H1 (cell line): Measurements from ENCODE around the gene PTPRCAP. TPM values are rescaled to one million over a fixed set of nuclear protein-coding genes. Genes with fewer than 3 reads are reported as not detected.

Experiments
- CTCF ChIA-PET: fragments of 300-600 bp; sonication (Branson Sonifier 250); formaldehyde crosslinking; loops from one replicate; lab custom pipeline; 2021; ENCODE audit not compliant: partially characterized antibody; lab: Charles Lee
- POLR2A ChIA-PET: fragments of 300-600 bp; sonication (Branson Sonifier 250); formaldehyde crosslinking; loops from one replicate; lab custom pipeline; 2021; ENCODE audit warnings: inconsistent platforms; ENCODE audit not compliant: partially characterized antibody; lab: Charles Lee
- DNase-seq, 2 experiments: peaks; one replicate each; pipeline versions ENCODE4 v3.0.0 to v3.0.0-alpha.2; 2010 to 2022; ENCODE audit warnings: low spot score in 2 of 2, low read depth in 1 of 2, mixed read lengths in 1 of 2
- FAIRE-seq: peaks from 2 replicates; lab custom pipeline; 2011; peaks lifted over from hg19 to GRCh38; lab: Jason Lieb, UNC
- H2AFZ ChIP-seq: 2 replicates; pipeline ENCODE4 v1.8.1; 2012; ENCODE audit warnings: low read length, inconsistent platforms
- H2AK5ac ChIP-seq: 2 replicates; pipeline ENCODE4 v1.6.1; 2013; ENCODE audit warnings: low read depth, low read length
- H2BK120ac ChIP-seq: replicated peaks from 2 replicates; pipeline ENCODE3; 2013; ENCODE audit warnings: low read depth, low read length, inconsistent platforms
- H2BK12ac ChIP-seq: 2 replicates; pipeline ENCODE4 v1.6.1; 2013; ENCODE audit warnings: low read depth, low read length
- H2BK15ac ChIP-seq: 2 replicates; pipeline ENCODE4 v1.6.1; 2013; ENCODE audit warnings: low read length
- H2BK20ac ChIP-seq: 2 replicates; pipeline ENCODE4 v1.6.1; 2013; ENCODE audit warnings: low read length
- H2BK5ac ChIP-seq: 2 replicates; pipeline ENCODE4 v1.6.1; 2013; ENCODE audit warnings: low read depth, low read length
- H3K14ac ChIP-seq: 2 replicates; pipeline ENCODE4 v1.6.1; 2013; ENCODE audit warnings: inconsistent platforms; ENCODE audit not compliant: insufficient read length
- H3K18ac ChIP-seq: 2 replicates; pipeline ENCODE4 v1.6.1; 2013; ENCODE audit warnings: low read length; ENCODE audit errors: extremely low read depth
- H3K23ac ChIP-seq: 2 replicates; pipeline ENCODE4 v1.6.1; 2013; ENCODE audit warnings: inconsistent platforms; ENCODE audit not compliant: insufficient read length
- H3K23me2 ChIP-seq: 2 replicates; pipeline ENCODE4 v1.6.1; 2013; ENCODE audit warnings: low read depth, low read length
- H3K27ac ChIP-seq: 2 replicates; pipeline ENCODE4 v1.6.1; 2011; ENCODE audit warnings: low read depth, low read length, inconsistent platforms
- H3K27me3 ChIP-seq, 4 experiments: replicated peaks in 1 of 4; 1 replicate in 1 of 4; 2 replicates in 3 of 4; pipeline versions ENCODE4 v1.6.1 to v1.8.1; 2011 to 2013; ENCODE audit warnings: low read length in 3 of 4, mild to moderate bottlenecking in 3 of 4, inconsistent platforms in 2 of 4, mixed read lengths in 2 of 4, moderate library complexity in 1 of 4; ENCODE audit not compliant: control insufficient read depth in 3 of 4, insufficient read depth in 3 of 4; ENCODE audit errors: extremely low read depth in 1 of 4
- H3K36me3 ChIP-seq, 4 experiments: 2 replicates each; pipeline versions ENCODE4 v1.6.1 to v1.8.1; 2011 to 2013; ENCODE audit warnings: mild to moderate bottlenecking in 4 of 4, low read length in 3 of 4, moderate library complexity in 2 of 4, control low read depth in 1 of 4, inconsistent platforms in 1 of 4; ENCODE audit not compliant: insufficient read depth in 4 of 4, control insufficient read depth in 2 of 4
- H3K4ac ChIP-seq: replicated peaks from 2 replicates; pipeline ENCODE3; 2013; ENCODE audit warnings: low read length, low read depth, mixed read lengths, inconsistent platforms; ENCODE audit not compliant: insufficient read length
- H3K4me1 ChIP-seq, 4 experiments: replicated peaks in 1 of 4; 1 replicate in 1 of 4; 2 replicates in 3 of 4; pipeline versions ENCODE4 v1.6.1 to v1.8.1; 2011 to 2013; ENCODE audit warnings: low read length in 3 of 4, inconsistent platforms in 2 of 4, mixed read lengths in 1 of 4; ENCODE audit not compliant: insufficient read depth in 4 of 4, control insufficient read depth in 3 of 4
- H3K4me2 ChIP-seq, 2 experiments: 2 replicates each; pipeline versions ENCODE4 v1.6.1 to v1.8.1; 2011 to 2013; ENCODE audit warnings: low read depth in 2 of 2, low read length in 2 of 2, control low read depth in 1 of 2, inconsistent platforms in 1 of 2, mild to moderate bottlenecking in 1 of 2; ENCODE audit not compliant: insufficient read depth in 1 of 2
- H3K4me3 ChIP-seq, 4 experiments: fragments of 200-600, 300-600 bp in 1 of 4; sonication (generic), shearing (Covaris generic), sonication (Bioruptor Twin) in 1 of 4; 2 replicates each; pipeline versions ENCODE4 v1.5.1 to v1.8.1; 2011 to 2016; ENCODE audit warnings: low read length in 4 of 4, low read depth in 3 of 4, control low read depth in 2 of 4, inconsistent platforms in 2 of 4, mild to moderate bottlenecking in 2 of 4, mixed read lengths in 1 of 4, moderate library complexity in 1 of 4; ENCODE audit not compliant: insufficient read depth in 2 of 4; ENCODE audit errors: extremely low read depth in 1 of 4
- H3K56ac ChIP-seq: replicated peaks from 2 replicates; pipeline ENCODE3; 2013; ENCODE audit warnings: low read depth, mild to moderate bottlenecking, mixed read lengths, low read length, inconsistent platforms; ENCODE audit not compliant: insufficient read length
- H3K79me1 ChIP-seq: 2 replicates; pipeline ENCODE4 v1.6.1; 2013; ENCODE audit warnings: low read depth, low read length, control low read depth
- H3K79me2 ChIP-seq, 2 experiments: 2 replicates each; pipeline versions ENCODE4 v1.6.1 to v1.8.1; 2012 to 2013; ENCODE audit warnings: low read length in 2 of 2, mild to moderate bottlenecking in 2 of 2, inconsistent platforms in 1 of 2; ENCODE audit not compliant: insufficient read depth in 2 of 2, control insufficient read depth in 1 of 2
- H3K9ac ChIP-seq, 4 experiments: replicated peaks in 1 of 4; 1 replicate in 1 of 4; 2 replicates in 3 of 4; pipeline versions ENCODE4 v1.6.1 to v1.8.1; 2011 to 2013; ENCODE audit warnings: low read depth in 3 of 4, low read length in 3 of 4, control low read depth in 2 of 4, mild to moderate bottlenecking in 2 of 4, moderate library complexity in 2 of 4, inconsistent platforms in 1 of 4; ENCODE audit errors: extremely low read depth in 1 of 4
- H3K9me3 ChIP-seq, 2 experiments: 2 replicates each; pipeline versions ENCODE4 v1.6.1 to v1.8.1; 2012 to 2013; ENCODE audit warnings: mild to moderate bottlenecking in 2 of 2, moderate library complexity in 2 of 2, control low read depth in 1 of 2, inconsistent platforms in 1 of 2, low read depth in 1 of 2, low read length in 1 of 2, mixed read lengths in 1 of 2; ENCODE audit not compliant: insufficient read depth in 2 of 2
- H4K20me1 ChIP-seq, 2 experiments: replicated peaks in 1 of 2; 2 replicates each; pipeline versions ENCODE3 to v1.8.1; 2011 to 2013; ENCODE audit warnings: inconsistent platforms in 2 of 2, low read length in 2 of 2, mild to moderate bottlenecking in 1 of 2; ENCODE audit not compliant: insufficient read depth in 2 of 2, control insufficient read depth in 1 of 2
- H4K5ac ChIP-seq: 2 replicates; pipeline ENCODE4 v1.6.1; 2013; ENCODE audit warnings: low read length, low read depth, mixed read lengths, inconsistent platforms; ENCODE audit not compliant: insufficient read length
- H4K8ac ChIP-seq: 2 replicates; pipeline ENCODE4 v1.8.0; 2013; ENCODE audit warnings: mild to moderate bottlenecking, moderate library complexity, low read length, inconsistent platforms; ENCODE audit not compliant: insufficient read depth; ENCODE audit errors: extremely low read depth
- H4K91ac ChIP-seq: replicated peaks from 2 replicates; pipeline ENCODE3; 2013; ENCODE audit warnings: low read length, mixed read lengths, inconsistent platforms; ENCODE audit not compliant: insufficient read length
- BRCA1 ChIP-seq: IDR thresholded peaks from 2 replicates; pipeline ENCODE4 v1.6.1; 2012; ENCODE audit warnings: low read depth, low read length, improper control_type of control experiment
- EP300 ChIP-seq, 2 experiments: IDR thresholded peaks; 1 replicate in 1 of 2; 2 replicates in 1 of 2; pipeline ENCODE4 v1.6.1; 2011 to 2012; ENCODE audit warnings: low read depth in 2 of 2, low read length in 2 of 2, mild to moderate bottlenecking in 2 of 2, borderline replicate concordance in 1 of 2, inconsistent platforms in 1 of 2, moderate library complexity in 1 of 2
- EZH2 ChIP-seq: fragments of 200-600 bp; sonication (generic); IDR thresholded peaks from 2 replicates; pipeline ENCODE4 v1.7.1; 2012; ENCODE audit warnings: low read depth, mild to moderate bottlenecking, moderate library complexity, low read length, inconsistent platforms; ENCODE audit not compliant: severe bottlenecking
- FOSL1 ChIP-seq: IDR thresholded peaks from 2 replicates; pipeline ENCODE4 v1.6.1; 2011; ENCODE audit warnings: mild to moderate bottlenecking, low read depth, low read length, moderate library complexity; ENCODE audit not compliant: insufficient read depth
- GABPA ChIP-seq: IDR thresholded peaks from 2 replicates; pipeline ENCODE4 v1.6.1; 2011; ENCODE audit warnings: mild to moderate bottlenecking, low read length, moderate library complexity, borderline replicate concordance; ENCODE audit not compliant: insufficient read depth
- GTF2F1 ChIP-seq: IDR thresholded peaks from 2 replicates; pipeline ENCODE4 v1.6.1; 2012; ENCODE audit warnings: low read depth, low read length, improper control_type of control experiment, borderline replicate concordance
- POLR2AphosphoS5 ChIP-seq: IDR thresholded peaks from 2 replicates; pipeline ENCODE4 v1.6.1; 2011; ENCODE audit warnings: low read depth, low read length
- RFX5 ChIP-seq: IDR thresholded peaks from 2 replicates; pipeline ENCODE4 v1.6.1; 2011; ENCODE audit warnings: low read depth, low read length, improper control_type of control experiment, borderline replicate concordance
- SP1 ChIP-seq: IDR thresholded peaks from 2 replicates; pipeline ENCODE4 v1.6.1; 2011; ENCODE audit warnings: low read depth, low read length
- SRF ChIP-seq: IDR thresholded peaks from 2 replicates; pipeline ENCODE4 v1.6.1; 2011; ENCODE audit warnings: mild to moderate bottlenecking, low read depth, low read length, moderate library complexity
- TAF7 ChIP-seq: optimal IDR thresholded peaks from 2 replicates; pipeline ENCODE3; 2011; ENCODE audit warnings: low read depth, mild to moderate bottlenecking, inconsistent platforms, low read length, moderate library complexity, borderline replicate concordance
- TCF12 ChIP-seq: IDR thresholded peaks from 2 replicates; pipeline ENCODE4 v1.6.1; 2011; ENCODE audit warnings: low read depth, mild to moderate bottlenecking, low read length
- WGBS, 2 experiments: shearing (Covaris generic) in 1 of 2; methylation state at CpG; one replicate each; pipeline versions ENCODE4 v1.1.6 to v1.1.7; 2013 to 2015; ENCODE audit warnings: low lambda C conversion rate in 2 of 2, mixed read lengths in 2 of 2, inconsistent platforms in 1 of 2, low coverage in 1 of 2, missing lambda C conversion rate in 1 of 2; ENCODE audit not compliant: insufficient replicate concordance in 2 of 2, insufficient coverage in 1 of 2, insufficient read length in 1 of 2; ENCODE audit errors: extremely low coverage in 1 of 2, missing lambda C conversion rate in 1 of 2; 5-methylcytosine and 5-hydroxymethylcytosine counted together
- polyA plus RNA-seq, 7 experiments: library from polyadenylated mRNA; depleted of rRNA in 3 of 7; stranded (reverse) in 5 of 7; unstranded in 2 of 7; fragments of >200 nt in 5 of 7; fragments of 200-250 nt in 2 of 7; gene quantifications; 1 replicate in 5 of 7; 2 replicates in 1 of 7; 4 replicates in 1 of 7; pipeline versions ENCODE4 v1.2.1 to v1.2.3, GENCODE V29; 2011 to 2013; ENCODE audit warnings: missing spikeins in 2 of 7, mixed read lengths in 2 of 7
- total RNA-seq: library from RNA; stranded (reverse); fragmentation: NEBNext Ultra II Directional; extraction: Animal tissue kit (Norgen Biotek cat#: 25700); gene quantifications from 2 replicates; pipeline ENCODE4 v1.2.1, GENCODE V29; 2021

Gene PTPRCAP
- total and polyA plus RNA-seq, 2 of the 8 experiments (the other 6 are each of a cell fraction or from before 2014, with no cell fraction given) = 0.78 to 6.7 TPM

DNA sequence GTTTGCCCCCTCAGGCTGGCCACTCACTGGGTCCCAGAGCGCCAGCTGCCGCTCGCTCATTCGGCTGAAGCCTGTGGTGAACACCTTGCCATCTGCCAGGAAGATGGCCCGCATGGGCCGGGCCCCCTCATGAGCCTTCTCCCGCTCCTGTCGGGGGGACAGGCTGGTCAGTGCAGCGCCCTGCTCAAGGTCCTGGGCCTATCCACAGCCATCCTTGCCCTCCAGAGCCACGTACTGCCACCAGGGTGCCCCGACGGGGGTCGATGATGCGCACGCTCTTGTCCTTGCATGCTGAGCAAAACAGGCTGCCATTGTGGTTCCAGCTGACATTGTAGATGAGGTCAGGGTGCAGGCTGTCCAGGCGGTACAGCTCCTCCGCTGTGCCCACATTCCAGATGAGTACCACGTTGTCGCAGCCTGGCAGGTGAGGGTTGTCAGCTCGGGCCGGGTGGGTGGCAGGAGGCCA, 3.6 kb upstream of the PTPRCAP start:
- Histone ChIP-seq H2BK20ac (no peak overlapping the region), H3K4me1 (peaks cover 0 to 20% (median 13%) of the 10 kb centered on the region in 4 experiments; a peak in 6 of 7 replicates), H2BK15ac (no peak overlapping the region), H3K4ac (no peak overlapping the region), H3K23ac (no peak overlapping the region), H3K27ac (no peak overlapping the region), H3K14ac (no peak overlapping the region), H3K79me1 (0 out of 2 replicates have a peak, but pooled peaks cover 2% of the 10 kb centered on the region), H2AK5ac (no peak overlapping the region), H4K20me1 (peaks cover 4 to 15% of the 10 kb centered on the region in 2 experiments), H3K9ac (no peak overlapping the region), H3K27me3 (no peaks in the 10 kb centered on the region), H4K91ac (no peak overlapping the region), H3K9me3 (no peaks in the 10 kb centered on the region), H2BK120ac (no peak overlapping the region), H3K36me3 (peaks cover 6 to 18% (median 10%) of the 10 kb centered on the region in 4 experiments; a peak in 5 of 8 replicates), H4K5ac (no peak overlapping the region), H4K8ac (no peak overlapping the region), H3K4me3 (no peak overlapping the region), H3K23me2 (peaks cover 2% of the 10 kb centered on the region; the same call in 1 of the 2 replicates), H3K4me2 (no peak overlapping the region), H2BK5ac (no peak overlapping the region), H2AFZ (no peak overlapping the region), H3K79me2 (no peaks in the 10 kb centered on the region), H3K56ac (no peak overlapping the region), H3K18ac (no peak overlapping the region), H2BK12ac (no peak overlapping the region)
- FAIRE-seq = no peak
- POLR2A ChIA-PET = interaction anchor here (0.7 to 12.5 kb wide), 11 partner anchors 9 to 64 kb away, joined by 3 to 104 read pairs (median 5); partner anchors contain the start of genes CARNS1, PITPNM1 and PPP1CA
- TF ChIP-seq TAF7 = no peak
- no peak for TF ChIP-seq TCF12
- TF ChIP-seq GTF2F1 = no peak
- TF ChIP-seq EZH2 = no peak
- no peak for TF ChIP-seq GABPA
- no peak for TF ChIP-seq RFX5
- TF ChIP-seq SRF = no peak
- TF ChIP-seq BRCA1 = no peak
- TF ChIP-seq SP1 = no peak
- TF ChIP-seq POLR2AphosphoS5 = no peak
- no peak for TF ChIP-seq FOSL1
- TF ChIP-seq EP300 (IDR thresholded peaks at IDR 0.05; ENCODE audit: borderline replicate concordance in 1 of 2, low read depth in 2 of 2, low read length in 2 of 2) = no peak
- CTCF ChIA-PET = interaction anchor here (0.9 kb wide), 1 partner anchor 101 kb away, joined by 3 read pairs; no protein-coding TSS in a partner anchor
- DNase-seq = no peak
- WGBS, 2 experiments = 93% methylated on average over 21 of the region's 21 CpGs; no CpG with 5 or more reads in 1 of the 2 experiments
